Measurements from ENCODE around the gene WFDC5.
A peak's percentile ranks its signal among the peaks of the same experiment; 100 is the strongest.

- no peak for TF ChIP-seq CTCF (IDR thresholded peaks at IDR 0.05)
- TF ChIP-seq USF2 (CRISPR knock-in tag; IDR thresholded peaks at IDR 0.05), result no peak
- TF ChIP-seq CBFB (CRISPR knock-in tag; IDR thresholded peaks at IDR 0.05; ENCODE audit: low read depth), result no peak
- TF ChIP-seq USF1 (CRISPR knock-in tag; IDR thresholded peaks at IDR 0.05), result peak; percentile 79
- TF ChIP-seq PRRX2 (CRISPR knock-in tag; IDR thresholded peaks at IDR 0.05), result no peak
- peak; percentile 68; the same call in 1 of the 2 replicates for TF ChIP-seq ZNF121 (CRISPR knock-in tag; IDR thresholded peaks at IDR 0.05)
- peak; percentile 65 for TF ChIP-seq SP1 (CRISPR knock-in tag; conservative IDR thresholded peaks at IDR 0.05)
- TF ChIP-seq GABPB1 (CRISPR knock-in tag; IDR thresholded peaks at IDR 0.05), result no peak
- peak; percentile 43; the same call in 1 of the 2 replicates for TF ChIP-seq PRDM15 (CRISPR knock-in tag; IDR thresholded peaks at IDR 0.05)
- TF ChIP-seq FOXJ3 (CRISPR knock-in tag; IDR thresholded peaks at IDR 0.05; ENCODE audit: borderline replicate concordance), result no peak
- peak; percentile 88; the same call in 1 of the 2 replicates for TF ChIP-seq ZNF138 (CRISPR knock-in tag; conservative IDR thresholded peaks at IDR 0.05)
- peak; percentile 98 for TF ChIP-seq MAX (CRISPR knock-in tag; IDR thresholded peaks at IDR 0.05)
- peak; percentile 72; the same call in 1 of the 2 replicates for TF ChIP-seq ATF3 (CRISPR knock-in tag; conservative IDR thresholded peaks at IDR 0.05)
Observed at GRCh38 chr20:45098103-45098773, 16.7 kb downstream of the WFDC5 start.
